Lung microvascular endothelial cell (primary cell): ENCODE data around the gene PTPRT. TPM values are rescaled to one million over a fixed set of nuclear protein-coding genes. Genes with fewer than 3 reads are reported as not detected.

Source experiments
- DNase-seq, 2 donors: peaks; one replicate each; pipeline versions ENCODE4 v3.0.0 to v3.0.0-alpha.2; 2010; ENCODE audit warnings: low read depth in 2 of 2
- total RNA-seq: library from RNA; depleted of rRNA; stranded (reverse); fragments of >200 nt; gene quantifications from 2 replicates; pipeline ENCODE4 v1.2.1, GENCODE V29; 2014

The PTPRT gene
- total RNA-seq, 1 donor from 2014 or later = not detected

DNA sequence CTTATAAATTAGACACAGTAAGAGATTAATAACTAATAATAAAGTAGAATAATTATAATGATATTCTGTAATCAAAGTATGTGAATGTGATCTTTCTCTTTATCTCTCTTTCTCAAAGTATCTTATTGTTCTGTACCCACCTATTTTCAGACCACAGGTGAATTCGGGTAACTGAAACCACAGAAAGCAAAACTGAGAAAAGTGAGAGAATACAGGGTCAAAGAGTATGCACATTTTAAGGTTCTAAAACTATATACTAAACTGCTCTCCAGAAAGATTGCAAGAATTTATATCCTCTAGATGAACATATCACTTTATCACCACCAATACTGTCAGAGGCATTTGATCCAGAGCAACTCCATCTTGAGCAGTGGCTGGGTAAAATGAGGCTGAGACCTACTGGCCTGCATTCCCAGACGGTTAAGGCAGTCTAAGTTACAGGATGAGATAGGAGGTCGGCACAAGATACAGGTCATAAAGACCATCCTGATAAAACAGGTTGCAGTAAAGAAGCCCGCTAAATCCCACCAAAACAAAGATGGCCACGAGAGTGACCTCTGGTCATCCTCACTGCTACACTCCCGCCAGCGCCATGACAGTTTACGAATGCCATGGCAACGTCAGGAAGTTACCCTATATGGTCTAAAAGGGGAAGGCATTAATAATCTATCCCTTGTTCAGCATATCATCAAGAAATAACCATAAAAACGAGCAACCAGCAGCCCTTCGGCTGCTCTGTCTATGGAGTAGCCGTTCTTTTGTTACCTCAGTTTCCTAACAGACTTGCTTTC is 211.3 kb downstream of the PTPRT start:
- DNase-seq = no peak

DNA sequence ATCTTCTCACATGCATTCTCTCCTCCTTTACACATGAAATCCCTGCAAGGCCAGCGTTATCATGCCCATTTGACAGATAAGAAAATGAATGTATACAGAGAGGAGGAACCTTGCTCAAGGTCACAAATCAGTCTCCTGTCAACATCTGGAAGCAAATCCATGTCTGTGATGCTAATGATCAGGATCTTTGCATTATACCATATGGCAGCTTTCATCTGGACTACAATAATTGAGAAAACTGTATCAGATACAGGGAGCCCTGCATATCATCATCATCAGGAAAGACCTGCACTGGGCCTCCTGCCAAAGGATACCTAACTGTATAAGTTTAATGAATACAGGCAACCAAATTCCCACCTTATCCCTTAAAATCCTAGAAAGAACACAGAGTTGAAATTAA is 213.7 kb downstream of the PTPRT start:
- no peak for DNase-seq

DNA sequence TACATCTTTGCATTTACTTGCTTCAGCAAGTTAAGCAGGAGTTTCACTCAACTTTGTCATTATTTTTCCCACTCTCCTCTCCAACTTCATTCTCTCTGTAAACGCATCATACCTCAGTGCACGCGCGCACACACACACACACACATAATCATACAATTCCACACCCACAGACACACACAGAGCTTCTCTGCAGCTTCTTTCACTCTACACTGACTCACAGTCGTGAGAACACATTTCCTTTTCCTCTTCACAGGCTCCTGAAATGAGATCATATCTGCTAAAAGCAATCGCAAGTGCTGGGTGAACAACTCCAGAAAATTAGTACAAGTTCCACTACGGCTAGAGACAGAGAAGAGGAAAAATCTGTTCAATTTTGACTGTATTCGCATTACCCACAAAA is 215.4 kb downstream of the PTPRT start:
- DNase-seq = no peak

DNA sequence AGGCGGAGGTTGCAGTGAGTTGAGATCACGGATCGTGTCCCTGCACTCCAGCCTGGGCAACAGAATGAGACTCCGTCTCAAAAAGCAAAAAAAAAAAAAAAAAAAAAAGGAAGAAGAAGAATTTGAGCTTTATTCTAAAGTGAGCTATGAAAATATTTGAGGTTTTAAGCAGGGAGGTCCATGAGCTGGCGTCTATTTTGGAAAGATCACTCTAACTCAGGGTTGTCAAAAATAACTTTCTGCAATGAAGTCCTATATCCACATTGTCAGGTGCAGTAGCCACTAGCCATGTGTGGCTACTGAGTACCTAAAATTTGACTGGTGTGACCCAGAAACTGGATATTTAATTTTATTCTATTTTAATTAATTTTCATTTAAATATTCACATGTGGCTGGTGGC is 217.1 kb downstream of the PTPRT start:
- no peak for DNase-seq

DNA sequence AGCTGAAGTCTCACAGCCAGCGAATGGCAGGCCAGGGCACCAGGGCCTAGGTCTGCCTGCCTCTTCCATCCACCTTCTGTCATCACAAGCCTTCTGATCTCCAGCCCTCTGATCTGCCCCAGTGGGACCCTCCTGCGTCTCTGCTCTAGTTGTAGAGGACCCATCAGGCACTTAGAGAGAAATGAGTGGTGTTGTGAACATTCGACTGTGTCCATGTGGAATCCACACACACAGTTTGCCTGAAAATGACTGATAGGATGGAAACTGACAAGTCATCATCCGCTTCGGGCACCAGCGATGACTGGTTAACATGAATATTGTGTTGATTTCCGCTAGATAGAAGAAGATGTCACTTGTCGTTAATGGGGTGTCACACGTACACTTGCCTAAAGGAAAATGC is 221.0 kb downstream of the PTPRT start:
- no peak for DNase-seq

DNA sequence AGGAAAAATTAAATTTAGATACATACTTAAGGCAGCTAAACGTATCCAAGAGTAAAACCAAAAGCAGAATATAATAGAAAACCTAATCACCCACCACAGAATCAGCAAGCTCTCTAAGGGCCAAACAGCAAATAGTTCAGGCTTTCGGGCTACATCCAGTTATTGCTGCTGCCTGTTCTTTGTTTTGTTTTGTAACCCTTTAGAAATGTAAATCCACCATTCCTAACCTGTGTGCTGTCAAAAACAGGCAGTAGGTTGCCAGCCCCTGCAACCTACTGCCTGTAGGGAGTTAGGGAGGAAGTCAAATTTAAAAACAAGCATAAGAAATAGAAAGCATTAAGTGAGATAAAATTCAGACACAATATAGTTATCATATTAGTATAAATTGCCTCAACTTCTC is 225.9 kb downstream of the PTPRT start:
- no peak for DNase-seq

DNA sequence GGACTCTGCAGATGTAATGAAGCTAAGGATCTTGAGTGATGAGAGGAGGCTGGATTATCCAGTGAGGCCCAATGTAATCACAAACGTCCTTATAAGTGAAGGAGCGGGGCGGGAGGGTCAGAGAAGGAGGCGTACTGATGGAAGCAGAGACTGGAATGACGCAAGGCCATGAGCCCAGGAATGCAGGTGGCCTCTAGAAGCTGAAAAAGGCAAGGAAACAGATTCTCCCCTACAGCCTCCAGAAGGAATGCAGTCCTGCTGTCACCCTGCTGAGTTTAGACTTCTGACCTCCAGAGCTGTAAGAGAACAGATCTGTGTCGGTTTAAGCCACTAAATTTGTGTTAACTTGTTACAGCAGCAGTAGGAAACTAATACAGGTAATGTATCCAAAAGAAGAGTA is 227.9 kb downstream of the PTPRT start:
- no peak for DNase-seq

DNA sequence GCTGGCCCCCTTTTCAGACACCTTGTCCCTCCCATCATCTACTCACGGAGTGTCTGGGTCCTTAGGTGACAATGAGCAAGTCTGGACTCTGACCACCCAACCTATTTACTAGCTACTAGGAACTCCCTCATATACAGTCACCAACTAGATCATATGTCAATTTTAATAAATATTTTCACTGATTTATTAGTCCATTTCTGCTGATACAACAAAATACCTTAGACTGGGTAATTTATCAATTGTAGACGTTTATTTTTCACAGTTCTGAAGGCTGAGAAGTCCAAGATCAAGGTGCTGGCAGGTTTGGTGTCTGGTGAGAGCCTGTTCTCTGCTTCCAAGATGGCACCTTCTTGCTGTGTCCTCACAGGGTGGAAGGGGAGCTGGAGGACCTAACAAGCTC is 229.7 kb downstream of the PTPRT start:
- no peak for DNase-seq

DNA sequence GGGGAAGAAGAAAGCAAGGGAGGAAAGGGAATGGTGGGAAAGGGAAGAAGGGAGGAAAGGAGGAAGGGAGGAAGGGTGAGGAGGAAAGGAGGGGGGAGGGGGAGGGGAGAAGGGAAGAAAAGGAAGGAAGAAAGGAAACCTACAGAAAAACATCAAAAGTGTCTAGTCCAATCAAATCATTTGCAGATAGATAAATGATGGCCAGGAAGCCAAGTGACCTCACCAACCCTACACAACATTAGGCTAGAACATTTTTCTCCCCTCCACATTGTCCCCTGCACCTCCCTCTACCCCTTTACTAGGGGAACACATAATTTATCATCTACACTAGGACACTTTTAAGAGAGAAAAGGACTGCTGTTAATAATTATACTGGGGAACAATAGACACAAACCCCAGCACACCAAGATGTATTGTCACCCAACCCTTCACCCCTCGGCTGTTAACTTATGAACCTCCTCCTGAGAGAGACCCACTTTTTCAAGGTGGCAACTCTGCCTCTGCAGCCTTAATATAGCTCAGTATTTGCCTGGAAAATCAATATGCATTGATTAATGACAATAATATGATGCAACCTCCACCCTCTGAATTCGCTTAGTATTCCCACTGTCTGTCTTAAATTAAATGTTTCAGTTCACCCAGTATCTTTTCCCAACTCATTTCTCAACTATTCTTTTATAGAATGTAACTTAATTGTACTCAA is 231.2 kb downstream of the PTPRT start:
- no peak for DNase-seq

DNA sequence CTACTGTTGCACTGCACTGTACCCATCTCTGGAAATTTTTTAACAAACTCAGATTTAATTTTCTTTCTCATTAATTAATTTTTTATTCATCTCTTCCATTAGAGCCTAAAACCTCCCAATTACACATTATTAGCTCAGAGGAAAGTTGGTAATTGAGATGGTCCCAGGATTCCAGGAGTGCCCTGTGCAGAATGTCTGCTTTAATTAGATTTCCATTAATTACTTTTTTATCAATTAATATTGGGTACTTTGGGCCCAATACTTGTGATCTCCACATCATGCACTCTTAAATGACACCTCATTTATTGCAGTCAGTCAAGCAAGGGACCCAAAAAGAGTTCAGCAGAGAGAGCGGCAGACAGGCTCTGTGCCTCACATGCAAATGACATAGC is 232.0 kb downstream of the PTPRT start:
- DNase-seq = no peak

DNA sequence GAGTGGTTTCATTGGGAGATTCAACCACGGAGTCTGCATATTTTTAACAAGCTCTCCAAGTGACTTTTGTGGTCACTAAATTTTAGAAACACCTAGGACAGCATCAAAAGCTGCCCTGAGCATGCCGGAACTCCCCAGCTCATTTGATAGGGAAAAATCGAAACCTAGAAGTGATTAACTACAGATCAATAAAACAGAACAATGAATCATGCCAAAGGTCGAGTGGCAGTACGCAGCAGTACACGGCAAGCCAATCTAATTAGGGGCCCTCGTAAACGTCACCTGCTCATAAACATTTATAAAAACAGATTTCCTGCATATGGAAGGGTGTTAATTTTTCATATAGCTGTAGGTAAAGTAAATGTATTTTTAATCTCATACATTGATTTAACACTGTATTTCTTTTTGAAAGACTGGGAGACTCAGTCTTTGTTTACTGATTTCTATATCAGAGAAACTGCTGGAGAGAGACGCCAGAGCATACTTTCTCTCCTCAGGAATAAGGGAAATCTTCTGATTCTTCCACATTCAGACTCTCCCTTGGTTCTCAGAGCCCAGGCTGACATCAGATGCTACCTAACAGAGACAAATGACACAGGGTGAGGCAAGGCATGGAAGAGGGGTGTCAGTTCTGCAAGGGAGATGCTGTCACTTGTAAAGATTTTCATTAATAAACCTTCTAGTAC is 232.5 kb downstream of the PTPRT start:
- DNase-seq = no peak

DNA sequence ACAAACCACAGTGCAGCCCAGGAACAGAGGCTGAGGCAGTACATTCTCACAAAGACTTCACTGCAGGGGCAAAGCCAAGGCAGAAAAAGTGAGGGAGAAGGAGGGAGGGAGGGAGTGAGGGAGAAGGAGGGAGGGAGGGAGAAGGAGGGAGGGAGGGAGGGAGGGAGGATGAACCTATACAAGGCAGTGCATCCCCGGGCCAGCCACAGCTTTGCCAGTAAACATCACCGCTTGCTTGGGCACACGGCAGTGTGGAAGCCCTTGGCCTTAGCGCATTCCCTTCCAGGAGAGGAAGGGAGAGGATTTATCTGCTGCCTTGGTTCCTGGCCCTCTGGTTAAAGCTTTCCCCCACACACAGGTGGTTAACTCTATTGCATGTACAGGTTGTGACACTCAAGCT is 234.0 kb downstream of the PTPRT start:
- DNase-seq = no peak

DNA sequence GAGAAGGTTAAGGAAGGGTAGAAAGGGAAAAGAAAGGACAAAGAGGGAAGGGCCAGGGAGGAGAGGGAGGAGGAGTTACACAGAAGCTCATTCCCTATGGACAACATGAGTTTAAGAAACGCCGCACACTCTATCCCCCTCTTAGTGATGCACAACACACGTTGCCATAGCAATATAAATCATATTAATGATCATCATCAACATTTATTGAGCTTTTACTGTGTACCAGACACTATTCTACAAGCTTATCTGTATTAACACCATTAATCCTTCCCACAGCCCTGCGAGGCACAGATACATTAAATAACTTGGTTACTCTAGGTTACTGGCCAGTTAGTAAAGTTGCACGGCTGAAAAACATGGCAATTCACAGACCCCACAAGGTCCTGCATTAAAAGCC is 234.8 kb downstream of the PTPRT start:
- no peak for DNase-seq

DNA sequence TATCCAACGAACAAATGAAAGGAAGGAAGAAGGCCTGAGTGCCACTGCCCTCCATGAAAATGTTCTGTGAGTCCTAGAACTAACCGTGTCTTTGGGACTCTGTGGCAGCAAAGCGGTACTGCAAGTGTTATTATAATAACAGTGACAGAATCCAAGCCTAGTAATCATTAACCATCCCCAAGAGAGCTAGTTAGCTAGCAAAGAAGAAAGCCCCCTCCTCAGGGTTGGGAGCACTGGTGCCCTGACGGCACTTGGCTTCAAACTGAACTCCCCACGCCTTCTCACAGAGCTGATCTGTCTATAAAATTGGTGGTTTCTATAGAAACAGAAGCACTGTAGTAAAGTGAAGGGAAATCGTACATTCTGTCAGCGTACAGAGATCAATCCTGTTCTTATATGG is 239.8 kb downstream of the PTPRT start:
- no peak for DNase-seq

DNA sequence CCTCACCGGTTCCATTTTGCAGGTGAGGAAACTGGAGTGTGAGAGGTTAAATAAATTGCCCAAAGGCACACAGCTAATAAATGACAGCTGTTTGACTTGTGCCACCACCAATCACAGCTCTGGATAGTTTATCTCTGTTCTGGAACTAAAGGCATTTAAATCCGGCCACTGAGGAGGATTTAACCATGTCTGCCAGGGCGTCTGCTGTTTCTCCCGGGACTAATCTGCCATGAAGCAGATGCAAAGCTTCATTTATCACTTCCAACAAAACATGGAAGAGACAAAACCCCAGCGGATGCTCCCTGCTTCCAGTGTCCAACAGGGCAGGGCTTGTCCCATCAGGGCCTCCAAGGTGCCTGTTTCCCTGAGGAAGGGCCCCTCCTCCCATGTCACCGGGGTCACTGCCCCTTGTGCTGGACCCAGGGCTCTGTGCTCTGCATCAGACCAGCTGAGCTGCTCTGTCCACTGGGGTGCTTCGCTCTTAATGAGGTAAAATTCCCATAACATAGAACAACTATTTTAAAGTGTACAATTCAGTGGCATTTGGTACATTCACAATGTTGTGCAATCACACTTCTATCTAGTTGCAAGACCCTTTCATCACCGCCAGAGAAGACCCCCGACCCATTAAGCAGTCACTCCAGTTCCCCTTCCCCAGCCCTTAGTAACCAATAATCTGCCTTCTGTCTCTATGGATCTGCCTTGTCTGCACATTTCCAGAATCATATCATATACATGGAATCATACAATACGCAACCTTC is 244.3 kb downstream of the PTPRT start:
- DNase-seq = no peak

DNA sequence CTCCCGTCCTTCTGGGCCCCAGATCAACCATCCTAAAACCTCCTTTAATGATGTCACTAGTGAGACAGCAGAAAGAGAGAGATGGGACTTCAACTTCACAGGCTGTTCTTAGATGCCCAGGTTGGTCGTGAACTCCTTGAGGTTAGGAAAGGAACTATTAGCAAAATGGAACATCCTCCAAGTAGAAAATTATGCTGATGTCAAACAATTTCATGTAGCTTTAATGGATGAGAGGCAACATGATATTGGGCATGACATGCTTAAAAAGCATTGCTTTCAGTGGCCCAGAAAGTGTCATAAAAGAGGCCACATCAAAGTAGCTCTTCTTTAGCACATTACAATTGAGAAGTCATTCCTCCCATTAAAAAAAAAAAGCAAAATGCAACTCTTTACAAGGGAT is 248.1 kb downstream of the PTPRT start:
- DNase-seq = no peak

DNA sequence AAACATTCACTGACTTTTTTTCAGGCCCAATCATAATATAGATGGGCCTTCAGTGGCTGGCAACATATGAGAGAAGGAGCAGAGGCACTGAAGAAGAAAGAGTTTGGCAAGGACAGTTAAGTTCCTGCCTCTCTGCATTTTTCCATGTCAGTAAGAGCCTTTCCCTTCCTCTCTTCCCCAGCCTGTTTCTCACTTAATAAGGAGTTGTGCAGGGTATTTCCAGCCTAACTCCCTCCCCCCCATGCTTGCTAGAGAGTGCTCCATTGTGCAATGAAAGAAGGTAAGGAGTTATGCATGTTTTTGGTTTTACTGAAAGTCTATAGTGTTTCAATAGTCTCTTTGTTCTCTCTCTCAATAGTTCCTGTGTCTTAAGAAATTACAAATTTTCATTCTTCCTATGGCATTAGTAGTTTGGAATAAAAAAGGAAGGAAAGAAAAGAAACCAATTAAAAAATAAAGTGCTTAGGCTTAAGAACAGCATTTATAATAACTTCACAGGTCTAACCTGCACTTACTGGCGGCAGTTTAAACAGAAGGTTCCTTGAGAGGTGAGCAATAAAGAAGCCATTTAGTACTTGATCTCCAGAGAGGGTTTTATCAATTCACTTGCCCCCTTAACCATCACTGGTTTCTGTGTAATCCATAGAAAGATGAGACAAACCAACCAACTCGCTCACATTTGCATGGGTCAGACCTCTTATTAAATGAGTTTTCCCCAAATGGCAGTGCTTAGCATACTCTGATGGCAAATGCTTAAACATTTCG is 251.1 kb downstream of the PTPRT start:
- no peak for DNase-seq

DNA sequence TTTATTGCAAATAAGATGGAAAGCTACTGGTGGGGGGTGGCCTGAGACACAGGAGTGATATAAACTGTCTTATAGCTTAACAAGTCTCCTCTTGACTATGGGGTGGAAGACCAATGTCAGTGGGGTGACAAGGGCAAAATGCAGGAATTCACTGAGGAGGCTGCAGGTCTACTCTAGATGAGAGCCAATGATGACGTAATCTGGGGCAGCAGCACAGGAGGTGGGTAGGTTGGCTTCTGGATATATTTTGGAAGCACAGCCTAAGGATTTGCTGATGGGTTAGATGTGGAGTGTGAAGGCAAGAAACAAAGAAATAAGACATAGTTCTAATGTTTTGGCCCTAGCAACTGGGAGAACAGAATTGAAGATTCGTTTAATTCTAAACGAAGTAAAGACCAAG is 253.2 kb downstream of the PTPRT start:
- no peak for DNase-seq

DNA sequence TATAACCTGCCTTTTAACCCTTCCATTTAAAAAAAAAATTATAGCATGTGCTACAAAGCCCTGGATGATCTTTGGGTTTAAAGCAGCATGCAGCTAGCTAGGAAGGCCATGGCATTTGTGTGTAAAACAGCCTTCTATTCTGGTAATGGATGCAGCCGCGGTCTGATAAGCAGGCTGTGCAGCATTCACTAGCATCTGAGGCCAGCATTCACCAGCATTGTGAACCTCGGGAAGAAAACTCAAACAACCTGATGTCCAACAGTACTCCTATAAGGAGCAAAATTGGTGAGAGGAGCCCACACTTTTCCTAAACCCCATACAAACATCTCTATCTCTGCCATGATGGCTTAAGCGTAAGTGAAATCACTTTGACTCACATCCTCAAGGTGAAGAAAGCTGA is 265.5 kb downstream of the PTPRT start:
- no peak for DNase-seq

DNA sequence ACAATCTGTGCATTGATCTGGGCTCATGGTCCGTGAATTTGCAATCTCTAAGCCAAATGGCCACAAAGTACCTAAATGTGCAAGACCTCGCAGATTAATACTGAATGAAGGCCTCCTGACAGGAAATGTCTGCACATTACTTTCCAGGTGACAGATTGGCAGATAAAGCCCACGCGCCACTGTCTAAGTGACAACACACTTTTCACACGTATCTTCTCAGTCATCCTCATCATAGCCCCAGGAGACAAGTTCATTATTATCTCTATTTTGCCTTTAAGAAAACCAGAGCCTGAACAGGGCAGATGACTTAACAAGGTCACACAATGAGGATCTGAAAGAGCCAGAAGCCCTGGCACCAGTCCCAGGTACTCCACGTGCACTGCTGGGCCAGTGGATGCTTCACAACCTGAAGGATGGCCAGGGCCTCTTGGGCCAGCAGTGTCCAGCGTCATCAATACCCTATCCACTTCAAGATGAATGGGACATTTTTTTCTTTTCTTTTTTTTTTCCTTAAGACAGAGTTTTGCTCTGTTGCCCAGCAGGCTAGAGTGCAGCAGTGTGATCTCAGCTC is 266.3 kb downstream of the PTPRT start:
- no peak for DNase-seq

DNA sequence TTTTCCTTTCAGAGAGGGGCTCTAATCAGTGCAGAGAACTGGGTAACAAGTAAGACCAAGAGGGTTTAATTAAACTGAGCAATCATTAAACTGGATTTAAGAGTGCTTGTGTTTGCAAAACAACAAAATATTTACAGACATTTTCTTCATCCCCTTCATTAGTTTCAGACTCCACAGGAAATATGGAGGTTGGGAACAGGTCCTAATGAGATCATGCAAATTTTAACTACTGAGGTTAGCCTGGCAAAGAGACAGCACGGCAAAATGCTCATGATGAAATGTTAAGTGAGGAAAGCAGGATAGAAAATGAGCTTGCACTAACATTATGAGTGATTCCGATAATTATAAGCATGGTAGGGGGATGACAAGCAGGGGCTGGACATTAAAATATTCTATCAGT is 268.9 kb downstream of the PTPRT start:
- DNase-seq = no peak
